HG02973 (cell line): ENCODE measurements around the gene ARHGAP15.

Experiments used
- ATAC-seq: cut with Tn5 transposase; IDR thresholded peaks from one replicate; pipeline ENCODE4 v1.9.1; 2021; ENCODE audit warnings: moderate library complexity; ENCODE audit not compliant: unreplicated experiment

Gene ARHGAP15

GRCh38 chr2:143258126-143258892 is 129.1 kb downstream of the ARHGAP15 start:
- ATAC-seq, result no peak

GRCh38 chr2:143259368-143259958 is 130.2 kb downstream of the ARHGAP15 start:
- peak; percentile 46 for ATAC-seq

GRCh38 chr2:143261986-143262385 is 132.8 kb downstream of the ARHGAP15 start:
- ATAC-seq, result peak; percentile 81

GRCh38 chr2:143262389-143262788 is 133.2 kb downstream of the ARHGAP15 start:
- ATAC-seq, result no peak

DNA sequence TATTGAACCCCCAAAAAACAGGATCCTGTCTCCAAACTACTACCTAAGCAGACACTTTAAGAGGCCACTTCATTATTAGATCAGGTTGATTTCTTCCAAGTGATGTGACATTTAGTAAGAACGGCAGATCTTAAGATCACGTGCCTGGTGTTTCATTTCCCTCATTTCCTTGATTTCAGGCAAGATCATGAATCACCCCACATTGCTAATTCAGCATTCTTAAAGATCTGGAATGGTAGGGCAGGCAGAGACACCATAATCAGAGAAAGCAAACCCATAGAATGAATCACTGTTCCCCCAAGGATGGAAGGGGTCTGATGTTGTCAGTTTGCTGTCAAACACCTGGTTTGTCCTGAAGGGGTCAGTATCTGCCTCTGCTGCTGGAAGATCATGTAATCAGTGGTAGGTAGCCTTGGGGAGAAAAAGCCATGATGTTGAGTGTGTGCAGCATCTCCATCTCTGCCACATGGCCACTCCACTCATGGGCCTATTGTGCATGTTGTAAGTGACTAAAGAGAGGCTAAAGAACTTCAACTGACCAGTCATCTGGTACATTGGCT is 133.9 kb downstream of the ARHGAP15 start:
- ATAC-seq, result no peak

DNA sequence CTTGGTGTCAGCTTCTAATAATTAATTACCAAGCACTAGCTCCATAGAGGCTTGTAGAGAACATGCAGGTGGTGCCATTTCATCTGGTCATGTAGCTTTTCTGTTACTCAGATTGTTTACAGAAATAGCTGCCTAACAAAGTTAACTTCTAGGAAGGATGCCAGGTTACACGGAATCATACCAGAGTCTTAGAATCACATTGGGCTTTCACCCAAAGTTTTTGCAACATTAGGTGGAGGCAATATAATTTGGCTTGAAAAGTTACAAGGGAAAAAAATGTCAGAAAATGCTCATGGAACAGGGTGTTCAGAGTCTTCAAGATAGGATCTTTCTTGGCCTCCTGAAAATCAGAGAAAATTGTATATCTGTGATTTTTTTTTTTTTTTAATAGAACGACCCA is 135.6 kb downstream of the ARHGAP15 start:
- no peak for ATAC-seq

GRCh38 chr2:143279672-143280071 is 150.5 kb downstream of the ARHGAP15 start:
- ATAC-seq, result no peak

- no peak for ATAC-seq
Measured at GRCh38 chr2:143280097-143280757, 151.0 kb downstream of the ARHGAP15 start.

DNA sequence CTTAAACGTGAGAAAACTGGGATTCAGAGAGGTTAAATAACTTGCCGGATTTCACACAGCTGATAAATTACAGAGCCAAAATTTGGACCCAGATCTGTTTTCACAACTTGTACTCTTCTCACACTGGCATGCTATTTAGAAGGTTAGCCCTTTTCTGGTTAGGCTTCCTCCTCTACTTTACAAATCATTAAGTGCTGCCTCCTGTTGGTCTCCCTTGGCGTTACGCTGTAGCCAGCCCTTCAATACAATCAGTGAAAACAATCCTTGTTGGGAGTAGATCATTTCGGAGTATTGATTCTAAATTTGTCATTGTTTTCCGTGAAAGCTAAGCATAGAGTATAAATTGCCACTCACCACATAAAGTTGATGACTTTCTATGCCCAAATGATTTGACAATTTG is 153.5 kb downstream of the ARHGAP15 start:
- ATAC-seq, result no peak

- peak; percentile 72 for ATAC-seq
Measured at GRCh38 chr2:143284087-143284675, 155.0 kb downstream of the ARHGAP15 start.

- ATAC-seq, result no peak
Measured at GRCh38 chr2:143289025-143289424, 159.8 kb downstream of the ARHGAP15 start.

- no peak for ATAC-seq
Measured at GRCh38 chr2:143290221-143290620, 161.0 kb downstream of the ARHGAP15 start.

DNA sequence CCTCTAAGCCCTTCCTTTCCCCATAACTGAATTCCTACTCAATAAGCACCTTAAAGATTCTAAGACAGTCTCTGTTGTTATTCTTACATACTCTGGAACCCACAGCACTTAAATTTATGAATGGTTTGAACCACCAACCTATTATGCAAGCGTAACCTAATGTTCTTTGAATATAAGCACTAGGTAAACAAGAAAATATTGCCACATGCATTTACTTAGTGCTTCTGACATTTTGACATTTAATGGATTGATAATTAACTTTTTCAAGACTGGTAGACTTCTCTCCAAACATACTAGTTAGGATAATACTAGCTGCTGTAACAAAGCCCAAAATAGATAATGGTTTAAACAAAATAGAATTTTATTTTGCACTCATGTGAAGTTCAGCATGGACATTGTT is 164.8 kb downstream of the ARHGAP15 start:
- ATAC-seq, result no peak

DNA sequence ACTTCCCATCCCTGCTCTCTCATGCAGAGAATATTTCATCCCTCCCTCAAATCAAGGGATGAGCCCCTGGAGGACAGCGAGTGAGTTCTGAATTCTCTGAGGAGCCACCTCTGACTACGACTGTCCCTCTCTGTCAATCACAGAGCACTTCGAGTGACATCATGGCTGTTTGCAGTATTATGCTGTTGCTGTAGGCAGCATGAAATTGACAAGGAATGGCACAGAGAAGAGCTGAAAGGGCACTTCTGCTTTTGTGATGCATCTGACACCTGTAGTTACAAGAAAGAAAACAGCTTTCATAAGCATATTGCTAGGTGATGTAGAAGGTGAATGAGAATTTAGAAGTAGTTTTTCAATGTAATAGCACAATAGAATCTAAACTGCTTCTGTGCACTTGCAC is 166.9 kb downstream of the ARHGAP15 start:
- no peak for ATAC-seq

DNA sequence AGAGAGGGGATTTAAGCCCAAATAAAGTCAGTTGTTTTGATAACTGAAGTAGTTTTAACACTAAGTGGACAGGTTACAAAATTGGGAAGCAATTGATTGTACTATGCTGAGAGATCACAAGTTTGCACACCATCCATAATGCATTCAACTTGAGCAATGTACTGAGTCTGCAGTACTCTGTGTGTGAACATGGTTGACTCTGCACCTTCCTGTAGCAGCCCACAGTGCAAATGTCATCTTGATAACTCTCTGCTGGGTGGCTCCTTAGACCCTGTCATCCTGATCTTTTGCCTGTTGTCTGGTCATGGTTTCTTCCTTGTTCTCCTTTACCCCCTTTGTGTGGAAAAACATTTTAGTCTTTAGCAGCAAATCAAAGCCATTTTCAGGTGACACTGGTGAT is 168.0 kb downstream of the ARHGAP15 start:
- no peak for ATAC-seq

GRCh38 chr2:143300536-143300935 is 171.3 kb downstream of the ARHGAP15 start:
- ATAC-seq, result no peak

DNA sequence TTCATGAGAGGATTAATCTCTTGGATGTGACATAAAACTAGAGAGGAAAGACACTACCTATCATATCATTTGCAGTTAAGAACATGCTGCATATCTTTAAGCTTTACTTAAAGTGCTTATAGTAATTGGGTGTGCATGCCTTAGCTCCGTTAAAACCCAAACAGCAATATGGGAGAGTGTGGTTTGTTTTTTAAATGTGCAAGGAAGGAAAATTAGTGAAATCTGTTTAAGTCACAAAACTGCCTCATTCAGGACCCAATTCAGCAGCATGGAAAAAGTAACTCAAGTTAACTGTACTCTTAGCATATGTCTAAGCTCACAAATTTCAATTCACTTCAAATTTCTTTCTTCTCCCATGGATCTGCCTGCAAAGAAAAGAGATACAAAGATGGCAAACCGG is 182.2 kb downstream of the ARHGAP15 start:
- ATAC-seq, result no peak

- no peak for ATAC-seq
Measured at GRCh38 chr2:143312441-143312840, 183.2 kb downstream of the ARHGAP15 start.

GRCh38 chr2:143313861-143314260 is 184.6 kb downstream of the ARHGAP15 start:
- no peak for ATAC-seq

DNA sequence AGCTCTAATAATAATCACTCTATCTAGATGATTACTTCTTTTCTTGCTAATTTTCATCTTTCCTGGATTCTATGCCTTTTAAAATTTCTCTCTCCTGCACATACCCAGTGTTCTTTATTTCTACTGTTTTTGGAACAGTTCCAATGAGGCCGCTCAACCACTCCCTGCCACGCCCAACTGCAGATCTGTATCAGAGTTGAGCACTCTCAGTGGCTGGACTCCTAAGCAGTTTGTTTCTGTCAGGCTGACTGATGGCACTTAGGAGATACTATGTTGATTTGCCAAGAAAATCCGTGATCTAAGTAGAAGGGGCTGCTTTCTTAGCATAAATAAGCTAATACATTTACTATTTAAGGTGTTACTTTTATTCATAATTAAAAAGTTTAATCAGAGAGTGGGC is 192.8 kb downstream of the ARHGAP15 start:
- ATAC-seq, result no peak

GRCh38 chr2:143329288-143329687 is 200.1 kb downstream of the ARHGAP15 start:
- no peak for ATAC-seq
